GM23248 (cell line): Measurements from ENCODE around the gene DHX38. TPM values are rescaled to one million over a fixed set of nuclear protein-coding genes. Genes with fewer than 3 reads are reported as not detected.

ENCODE experiments used
- DNase-seq: peaks from one replicate; pipeline ENCODE4 v3.0.0-alpha.2; 2015
- H2AFZ ChIP-seq: fragments of 200-600 bp; sonication (generic); 2 replicates; pipeline ENCODE4 v1.6.1; 2016; ENCODE audit warnings: antibody characterized with exemption
- H3F3A ChIP-seq: fragments of 200-600 bp; sonication (generic); 2 replicates; pipeline ENCODE4 v1.6.1; 2016; ENCODE audit warnings: mild to moderate bottlenecking, antibody characterized with exemption, mixed run types; ENCODE audit not compliant: insufficient read depth
- H3K27ac ChIP-seq: fragments of 200-600 bp; sonication (generic); 2 replicates; pipeline ENCODE4 v1.5.1; 2016; ENCODE audit warnings: mild to moderate bottlenecking
- H3K27me3 ChIP-seq: fragments of 200-600 bp; sonication (generic); replicated peaks from 2 replicates; pipeline ENCODE4 v1.6.1; 2016; ENCODE audit warnings: mild to moderate bottlenecking; ENCODE audit not compliant: insufficient read depth
- H3K36me3 ChIP-seq: fragments of 200-600 bp; sonication (generic); 2 replicates; pipeline ENCODE4 v1.6.1; 2016; ENCODE audit warnings: low read depth, mild to moderate bottlenecking
- H3K4me1 ChIP-seq: fragments of 200-600 bp; sonication (generic); 2 replicates; pipeline ENCODE4 v1.6.1; 2016; ENCODE audit warnings: mild to moderate bottlenecking; ENCODE audit not compliant: insufficient read depth
- H3K4me2 ChIP-seq: fragments of 200-600 bp; sonication (generic); one replicate; pipeline ENCODE4 v1.6.1; 2016; ENCODE audit warnings: mild to moderate bottlenecking; ENCODE audit not compliant: unreplicated experiment
- H3K4me3 ChIP-seq: fragments of 200-600 bp; sonication (generic); 2 replicates; pipeline ENCODE4 v1.5.1; 2016; ENCODE audit warnings: mild to moderate bottlenecking
- H3K79me2 ChIP-seq: fragments of 200-600 bp; sonication (generic); 2 replicates; pipeline ENCODE4 v1.6.1; 2016; ENCODE audit warnings: mild to moderate bottlenecking; ENCODE audit not compliant: insufficient read depth
- H3K9ac ChIP-seq: fragments of 200-600 bp; sonication (generic); 2 replicates; pipeline ENCODE4 v1.6.1; 2016; ENCODE audit warnings: mild to moderate bottlenecking
- H3K9me2 ChIP-seq: fragments of 200-600 bp; sonication (generic); 2 replicates; pipeline ENCODE4 v1.6.1; 2016; ENCODE audit warnings: mixed run types, mild to moderate bottlenecking, moderate library complexity; ENCODE audit not compliant: insufficient read depth
- H3K9me3 ChIP-seq: fragments of 200-600 bp; sonication (generic); one replicate; pipeline ENCODE4 v1.6.1; 2017; ENCODE audit warnings: low read depth
- H4K20me1 ChIP-seq: fragments of 200-600 bp; sonication (generic); 2 replicates; pipeline ENCODE4 v1.6.0; 2016; ENCODE audit not compliant: insufficient read depth
- EZH2 ChIP-seq: fragments of 200-600 bp; sonication (generic); IDR thresholded peaks from 2 replicates; pipeline ENCODE4 v1.6.1; 2018; ENCODE audit warnings: antibody characterized with exemption, mild to moderate bottlenecking; ENCODE audit not compliant: insufficient read depth, poor library complexity, severe bottlenecking
- EZH2phosphoT487 ChIP-seq: fragments of 200-600 bp; sonication (generic); IDR thresholded peaks from 2 replicates; pipeline ENCODE4 v1.6.1; 2018; ENCODE audit warnings: antibody characterized with exemption, moderate library complexity, mild to moderate bottlenecking, low read depth; ENCODE audit not compliant: insufficient read depth
- WGBS, 2 experiments: methylation state at CpG; one replicate each; pipeline ENCODE4 v1.1.6; 2015 to 2017; ENCODE audit warnings: low lambda C conversion rate in 2 of 2, low coverage in 1 of 2; ENCODE audit errors: missing lambda C conversion rate in 2 of 2; 5-methylcytosine and 5-hydroxymethylcytosine counted together
- in situ Hi-C: fragments of 300-500 bp; cut with MboI; formaldehyde crosslinking; loops from 2 replicates; pipeline ENCODE4 v1.15.0; 2020
- polyA plus RNA-seq: library from polyadenylated mRNA; unstranded; fragments of >200 nt; fragmentation: Nextera tagmentation; extraction: Ambion mirVana; gene quantifications from 2 replicates; pipeline ENCODE4 v1.2.1, GENCODE V29; 2016
- total RNA-seq: library from RNA; depleted of rRNA; stranded (reverse); fragments of >200 nt; shearing (Covaris generic); gene quantifications from 2 replicates; pipeline ENCODE4 v1.2.3, GENCODE V29; 2014

DHX38 gene
- total and polyA plus RNA-seq, 2 experiments from 2014 or later, result 23.7 to 31.5 TPM

DNA sequence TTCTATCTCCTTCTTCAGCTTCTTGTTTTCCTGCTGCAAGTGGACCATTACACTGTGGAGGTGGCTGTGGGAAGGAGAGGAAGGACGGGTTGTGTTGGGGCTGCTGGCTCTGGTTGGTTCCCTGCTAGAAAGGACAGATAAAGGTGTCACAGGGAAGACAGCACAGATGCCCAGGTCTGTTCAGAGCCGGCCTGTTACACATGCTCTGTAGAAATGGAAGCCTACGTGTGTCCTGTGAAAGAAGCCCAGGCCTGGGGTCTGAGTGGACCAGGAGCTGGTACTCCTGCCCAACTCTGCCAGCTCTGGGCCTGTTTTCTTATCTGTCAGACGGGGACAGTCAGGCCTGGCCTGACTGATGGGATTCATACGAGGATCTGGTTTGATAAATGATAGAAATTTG lies 26.4 kb downstream of the DHX38 start:
- no peaks in the 10 kb centered on the region for H3F3A ChIP-seq

DNA sequence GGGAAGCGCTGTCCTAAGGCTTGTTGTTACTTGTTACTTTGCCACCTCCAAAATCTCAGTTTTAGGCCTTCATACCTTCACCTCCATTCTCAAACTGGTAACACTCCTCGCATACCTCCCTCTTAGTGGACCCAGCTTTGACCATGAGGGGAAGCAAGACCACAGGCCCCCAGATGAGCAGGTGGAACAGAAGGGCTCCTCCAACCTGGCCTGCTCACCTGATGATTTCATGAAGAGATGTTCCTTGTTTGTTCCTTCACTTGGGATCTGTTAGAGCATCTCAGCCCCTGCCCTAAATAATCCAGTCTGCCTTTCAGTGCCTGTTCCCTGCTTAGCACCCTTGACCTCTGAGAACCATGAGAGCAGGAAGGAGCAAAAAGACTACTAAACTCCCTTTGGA lies 28.7 kb downstream of the DHX38 start:
- TF ChIP-seq EZH2phosphoT487 (no peak), EZH2 (no peak)
- H3F3A ChIP-seq, result no peaks in the 10 kb centered on the region
- in situ Hi-C loops, result loop anchor here (10.0 kb wide), 1 partner anchor 342 kb away; no protein-coding TSS in a partner anchor
- H2AFZ ChIP-seq, result no peak overlapping the region
- H3K27ac ChIP-seq, result no peak overlapping the region
- WGBS, 2 experiments, result 94 to 95% methylated on average over 2 of the region's 2 CpGs
- H3K4me3 ChIP-seq, result no peak overlapping the region
- no peak overlapping the region for H3K4me2 ChIP-seq
- no peaks in the 10 kb centered on the region for H3K9me3 ChIP-seq
- no peak overlapping the region for H3K9ac ChIP-seq
- no peaks in the 10 kb centered on the region for H4K20me1 ChIP-seq
- H3K4me1 ChIP-seq, result no peaks in the 10 kb centered on the region
- H3K36me3 ChIP-seq, result no peaks in the 10 kb centered on the region
- no peaks in the 10 kb centered on the region for H3K79me2 ChIP-seq
- H3K9me2 ChIP-seq, result no peaks in the 10 kb centered on the region
- DNase-seq, result no peak
- no peaks in the 10 kb centered on the region for H3K27me3 ChIP-seq

More for the DNA sequence above, 26.4 kb downstream of the DHX38 start:
- Histone ChIP-seq H3K4me2 (no peak overlapping the region), H3K9me2 (no peaks in the 10 kb centered on the region), H3K4me1 (no peaks in the 10 kb centered on the region), H3K9me3 (no peaks in the 10 kb centered on the region), H3K9ac (no peak overlapping the region), H3K36me3 (no peaks in the 10 kb centered on the region), H3K4me3 (no peak overlapping the region), H4K20me1 (no peaks in the 10 kb centered on the region), H3K27me3 (no peaks in the 10 kb centered on the region), H3K27ac (no peak overlapping the region), H3K79me2 (no peaks in the 10 kb centered on the region), H2AFZ (no peak overlapping the region)
- in situ Hi-C loops, result loop anchor here (10.0 kb wide), 1 partner anchor 345 kb away; no protein-coding TSS in a partner anchor
- WGBS, 2 experiments, result 76 to 91% methylated on average over 5 of the region's 5 CpGs
- no peak for DNase-seq
- no peak for TF ChIP-seq EZH2
- no peak for TF ChIP-seq EZH2phosphoT487

DNA sequence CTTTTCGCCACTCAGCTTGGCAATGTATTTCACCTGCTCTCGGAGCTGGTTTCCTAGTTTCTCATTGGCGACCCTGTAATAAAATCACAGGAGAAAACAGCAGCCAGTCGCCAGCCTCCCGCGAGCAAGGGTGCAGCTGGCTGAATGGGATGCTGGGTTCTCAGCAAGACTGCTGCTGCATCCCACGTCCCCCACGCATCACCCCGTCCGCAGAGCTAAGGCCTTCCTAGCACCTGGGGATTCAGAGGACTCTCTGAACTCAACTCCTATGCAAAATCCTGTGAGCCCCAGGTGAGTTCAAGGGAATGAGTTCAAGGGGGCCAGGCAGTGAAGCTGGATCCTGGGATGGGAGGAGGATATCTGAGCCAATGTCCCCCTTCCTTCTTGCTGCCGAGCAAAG lies 29.3 kb downstream of the DHX38 start:
- H3K9me2 ChIP-seq, result no peaks in the 10 kb centered on the region
- no peaks in the 10 kb centered on the region for H3K36me3 ChIP-seq
- DNase-seq, result no peak
- WGBS, 2 experiments, result 90 to 92% methylated on average over 11 of the region's 11 CpGs
- no peak overlapping the region for H2AFZ ChIP-seq
- H3K27ac ChIP-seq, result no peak overlapping the region
- no peaks in the 10 kb centered on the region for H3K79me2 ChIP-seq
- H3K9ac ChIP-seq, result no peak overlapping the region
- H4K20me1 ChIP-seq, result no peaks in the 10 kb centered on the region
- in situ Hi-C loops, result loop anchor here (10.0 kb wide), 1 partner anchor 342 kb away; no protein-coding TSS in a partner anchor
- no peaks in the 10 kb centered on the region for H3K9me3 ChIP-seq
- H3F3A ChIP-seq, result no peaks in the 10 kb centered on the region
- H3K27me3 ChIP-seq, result no peaks in the 10 kb centered on the region
- H3K4me3 ChIP-seq, result no peak overlapping the region
- no peak for TF ChIP-seq EZH2phosphoT487
- no peak for TF ChIP-seq EZH2
- H3K4me1 ChIP-seq, result no peaks in the 10 kb centered on the region
- no peak overlapping the region for H3K4me2 ChIP-seq

DNA sequence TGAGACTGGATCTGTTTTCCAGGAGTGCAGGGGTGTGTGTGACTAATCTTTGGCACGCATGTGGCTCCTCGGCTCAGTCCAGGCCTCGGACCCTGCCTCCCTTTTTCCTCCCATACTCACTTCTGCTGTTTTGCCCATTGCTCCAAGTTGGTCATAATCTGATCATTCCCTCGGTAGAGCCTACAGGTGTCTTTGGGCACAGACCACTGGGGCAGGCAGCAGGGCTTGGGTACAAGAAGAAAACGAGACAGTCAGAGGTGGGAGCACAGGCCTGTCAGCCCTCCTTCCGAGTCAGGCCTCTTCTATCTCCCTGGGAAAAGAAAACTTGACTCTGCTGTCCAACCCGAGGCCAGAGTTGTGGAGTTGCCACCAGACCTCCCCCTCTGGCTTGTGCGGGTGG lies 29.8 kb downstream of the DHX38 start:
- Histone ChIP-seq H3K79me2 (no peaks in the 10 kb centered on the region), H3K4me3 (no peak overlapping the region), H3F3A (no peaks in the 10 kb centered on the region), H3K36me3 (no peaks in the 10 kb centered on the region), H2AFZ (no peak overlapping the region), H3K9me2 (no peaks in the 10 kb centered on the region), H3K9ac (no peak overlapping the region), H3K4me2 (no peak overlapping the region), H3K4me1 (no peaks in the 10 kb centered on the region), H4K20me1 (no peaks in the 10 kb centered on the region), H3K9me3 (no peaks in the 10 kb centered on the region), H3K27ac (no peak overlapping the region), H3K27me3 (no peaks in the 10 kb centered on the region)
- in situ Hi-C loops, result loop anchor here (10.0 kb wide), 1 partner anchor 341 kb away; no protein-coding TSS in a partner anchor
- DNase-seq, result no peak
- no peak for TF ChIP-seq EZH2
- WGBS, 2 experiments, result 65 to 67% methylated on average over 8 of the region's 8 CpGs

DNA sequence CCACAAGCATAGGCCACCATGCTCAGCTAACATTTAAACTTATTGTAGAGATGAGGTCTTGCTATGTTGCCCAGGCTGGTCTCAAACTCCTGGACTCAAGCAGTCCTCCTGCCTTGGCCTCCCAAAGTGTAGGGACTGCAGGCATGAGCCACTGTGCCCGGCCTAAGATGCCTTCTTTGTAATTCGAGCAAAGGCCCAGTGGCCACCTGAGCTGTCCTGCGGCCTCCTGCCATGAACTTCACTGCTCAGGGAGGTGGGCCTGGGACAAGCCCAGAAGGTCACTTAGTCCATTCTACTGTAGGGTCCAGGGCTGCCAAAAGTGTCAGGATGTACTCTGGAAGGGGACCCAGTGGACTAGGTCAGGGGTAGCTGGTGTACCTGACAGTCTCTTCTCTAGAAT lies 30.5 kb downstream of the DHX38 start:
- Histone ChIP-seq H3K4me1 (no peaks in the 10 kb centered on the region), H3K36me3 (no peaks in the 10 kb centered on the region), H3K27ac (no peak overlapping the region), H4K20me1 (no peaks in the 10 kb centered on the region), H3F3A (no peaks in the 10 kb centered on the region), H3K4me3 (no peak overlapping the region), H3K9ac (no peak overlapping the region), H3K9me2 (no peaks in the 10 kb centered on the region), H3K27me3 (no peaks in the 10 kb centered on the region), H3K9me3 (no peaks in the 10 kb centered on the region), H2AFZ (no peak overlapping the region), H3K79me2 (no peaks in the 10 kb centered on the region), H3K4me2 (no peak overlapping the region)
- TF ChIP-seq EZH2 (no peak), EZH2phosphoT487 (no peak)
- 98 to 100% methylated on average over 3 of the region's 3 CpGs for WGBS, 2 experiments
- no peak for DNase-seq
- in situ Hi-C loops, result loop anchor here (10.0 kb wide), 1 partner anchor 341 kb away; no protein-coding TSS in a partner anchor
